Measurements from ENCODE around the gene NPTX1. TPM values are rescaled to one million over a fixed set of nuclear protein-coding genes. Genes with fewer than 3 reads are reported as not detected.
A peak's percentile ranks its signal among the peaks of the same experiment; 100 is the strongest.

The NPTX1 gene
- total and polyA plus RNA-seq, 2 experiments from 2014 or later, result not detected

DNA sequence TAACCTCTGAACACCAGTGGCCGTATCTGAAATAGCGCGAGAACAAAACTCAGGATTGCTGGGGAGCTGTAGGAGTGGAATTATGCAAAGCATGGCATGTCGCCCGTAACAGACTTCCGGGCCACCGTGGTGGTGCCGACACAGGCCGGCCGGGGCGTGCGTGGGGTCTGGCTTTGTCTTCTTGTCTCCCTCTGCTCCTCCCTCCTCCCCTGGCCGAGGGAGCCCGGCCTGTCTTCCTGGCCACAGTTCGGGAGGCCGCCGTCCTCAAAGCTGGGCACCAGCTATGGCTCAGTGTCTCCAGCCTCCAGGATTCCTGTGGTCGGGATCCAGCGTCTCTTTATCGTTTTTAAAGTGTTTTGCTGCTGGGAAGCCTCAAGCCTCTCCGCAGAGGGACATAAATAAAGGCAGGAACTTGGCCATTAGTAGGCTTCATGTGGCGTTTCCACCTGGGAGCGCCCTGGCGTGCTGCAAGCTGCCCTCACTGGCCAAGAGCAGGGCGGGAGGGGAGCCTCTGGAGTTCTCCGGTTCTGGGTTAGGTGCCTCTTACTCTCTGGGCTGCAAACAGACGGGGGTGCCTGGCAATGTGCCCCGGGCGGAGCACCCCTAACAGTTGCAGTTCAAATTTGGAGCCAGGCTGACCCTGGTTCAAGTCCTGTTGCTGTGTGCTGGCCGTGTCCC, 22.0 kb upstream of the NPTX1 start:
- TF ChIP-seq, protein P1, sequence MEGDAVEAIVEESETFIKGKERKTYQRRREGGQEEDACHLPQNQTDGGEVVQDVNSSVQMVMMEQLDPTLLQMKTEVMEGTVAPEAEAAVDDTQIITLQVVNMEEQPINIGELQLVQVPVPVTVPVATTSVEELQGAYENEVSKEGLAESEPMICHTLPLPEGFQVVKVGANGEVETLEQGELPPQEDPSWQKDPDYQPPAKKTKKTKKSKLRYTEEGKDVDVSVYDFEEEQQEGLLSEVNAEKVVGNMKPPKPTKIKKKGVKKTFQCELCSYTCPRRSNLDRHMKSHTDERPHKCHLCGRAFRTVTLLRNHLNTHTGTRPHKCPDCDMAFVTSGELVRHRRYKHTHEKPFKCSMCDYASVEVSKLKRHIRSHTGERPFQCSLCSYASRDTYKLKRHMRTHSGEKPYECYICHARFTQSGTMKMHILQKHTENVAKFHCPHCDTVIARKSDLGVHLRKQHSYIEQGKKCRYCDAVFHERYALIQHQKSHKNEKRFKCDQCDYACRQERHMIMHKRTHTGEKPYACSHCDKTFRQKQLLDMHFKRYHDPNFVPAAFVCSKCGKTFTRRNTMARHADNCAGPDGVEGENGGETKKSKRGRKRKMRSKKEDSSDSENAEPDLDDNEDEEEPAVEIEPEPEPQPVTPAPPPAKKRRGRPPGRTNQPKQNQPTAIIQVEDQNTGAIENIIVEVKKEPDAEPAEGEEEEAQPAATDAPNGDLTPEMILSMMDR (IDR thresholded peaks at IDR 0.05; ENCODE audit: low read depth, low read length), result no peak
- H3K27ac ChIP-seq, result no peak overlapping the region
- H3K36me3 ChIP-seq, result no peaks in the 10 kb centered on the region
- no peaks in the 10 kb centered on the region for H3K9me3 ChIP-seq (ENCODE audit: low read depth)
- no peaks in the 10 kb centered on the region for H3K4me1 ChIP-seq (ENCODE audit: low read depth)
- H3K27me3 ChIP-seq, result peaks cover 50% of the 10 kb centered on the region
- DNase-seq (ENCODE audit: low read depth in 1 of 2, low spot score in 1 of 2), result peak in 1 of 2 donors; percentile 81
- no peak overlapping the region for H3K4me3 ChIP-seq

- H3K36me3 ChIP-seq, result no peaks in the 10 kb centered on the region
- H3K4me3 ChIP-seq, result no peak overlapping the region
- no peak overlapping the region for H3K27ac ChIP-seq
- H3K9me3 ChIP-seq (ENCODE audit: low read depth), result no peaks in the 10 kb centered on the region
- H3K27me3 ChIP-seq, result peaks cover 56% of the 10 kb centered on the region
- TF ChIP-seq, protein P1 (IDR thresholded peaks at IDR 0.05; ENCODE audit: low read depth, low read length), result no peak
- no peak for DNase-seq (ENCODE audit: low read depth in 1 of 2, low spot score in 1 of 2)
- H3K4me1 ChIP-seq (ENCODE audit: low read depth), result no peaks in the 10 kb centered on the region
These were observed 21.4 kb upstream of the NPTX1 start for GRCh38 chr17:80497726-80498241.

GRCh38 chr17:80494547-80494946, 18.1 kb upstream of the NPTX1 start:
- H3K27me3 ChIP-seq, result peaks cover 73% of the 10 kb centered on the region
- no peak overlapping the region for H3K4me3 ChIP-seq
- no peak for DNase-seq (ENCODE audit: low read depth in 1 of 2, low spot score in 1 of 2)
- TF ChIP-seq, protein P1 (IDR thresholded peaks at IDR 0.05; ENCODE audit: low read depth, low read length), result no peak
- no peaks in the 10 kb centered on the region for H3K36me3 ChIP-seq
- no peaks in the 10 kb centered on the region for H3K4me1 ChIP-seq (ENCODE audit: low read depth)
- no peak overlapping the region for H3K27ac ChIP-seq
- H3K9me3 ChIP-seq (ENCODE audit: low read depth), result no peaks in the 10 kb centered on the region

GRCh38 chr17:80492343-80493136, 16.1 kb upstream of the NPTX1 start:
- Histone ChIP-seq H3K27ac (no peak overlapping the region), H3K36me3 (no peaks in the 10 kb centered on the region), H3K4me1 (ENCODE audit: low read depth) (no peaks in the 10 kb centered on the region), H3K9me3 (ENCODE audit: low read depth) (no peaks in the 10 kb centered on the region), H3K27me3 (peaks cover 67% of the 10 kb centered on the region), H3K4me3 (no peak overlapping the region)
- TF ChIP-seq, protein P1 (IDR thresholded peaks at IDR 0.05; ENCODE audit: low read depth, low read length), result no peak
- no peak for DNase-seq (ENCODE audit: low read depth in 1 of 2, low spot score in 1 of 2)

- Histone ChIP-seq H3K4me1 (ENCODE audit: low read depth) (no peaks in the 10 kb centered on the region), H3K27ac (no peak overlapping the region), H3K4me3 (no peak overlapping the region), H3K27me3 (peaks cover 68% of the 10 kb centered on the region), H3K36me3 (no peaks in the 10 kb centered on the region), H3K9me3 (ENCODE audit: low read depth) (no peaks in the 10 kb centered on the region)
- TF ChIP-seq, protein P1 (IDR thresholded peaks at IDR 0.05; ENCODE audit: low read depth, low read length), result no peak
- DNase-seq (ENCODE audit: low read depth in 1 of 2, low spot score in 1 of 2), result no peak
These were observed 15.3 kb upstream of the NPTX1 start for GRCh38 chr17:80491478-80492342.

Data from cardiac muscle cell (in vitro differentiated cells and primary cell).